GM12873 (cell line): ENCODE data around the gene CHTF8.

Experiments
- TF ChIP-seq, protein P1 (sequence below): IDR thresholded peaks from 2 replicates; pipeline ENCODE4 v1.5.1; 2012; ENCODE audit warnings: low read depth, mild to moderate bottlenecking, moderate library complexity, low read length, control low read depth; ENCODE audit not compliant: insufficient read depth; ENCODE audit errors: missing control alignments

CHTF8 gene

DNA sequence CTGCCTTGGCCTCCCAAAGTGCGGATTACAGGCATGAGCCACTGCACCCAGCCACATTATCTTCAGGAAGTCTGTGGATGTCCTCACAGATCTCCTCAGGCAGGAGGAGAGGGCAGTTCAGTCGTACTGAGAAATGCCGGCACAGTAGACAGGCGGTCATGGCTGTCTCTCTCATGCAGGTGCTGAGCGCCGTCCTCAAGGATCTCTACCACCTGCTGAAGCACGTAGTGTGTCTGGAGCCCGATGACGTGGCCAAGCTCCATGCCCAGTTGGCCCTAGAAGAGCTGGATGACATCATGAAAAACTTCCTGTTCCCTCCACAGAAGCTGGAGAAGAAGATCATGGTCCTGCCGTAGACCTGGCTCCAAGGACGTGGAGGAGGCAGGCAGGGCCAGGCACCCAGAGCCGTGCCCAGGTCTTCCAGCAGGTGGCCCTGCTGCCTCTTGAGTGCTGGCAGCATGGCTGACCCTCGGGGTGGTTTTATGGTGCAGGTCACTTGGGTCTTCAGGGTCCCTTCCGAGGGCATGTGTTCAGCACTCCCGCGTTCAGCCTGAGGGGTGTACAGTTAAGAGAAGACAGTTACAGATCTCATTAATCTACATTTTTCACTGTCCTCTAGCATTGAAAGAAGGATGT, 49.0 kb downstream of the CHTF8 start:
- TF ChIP-seq, protein P1, sequence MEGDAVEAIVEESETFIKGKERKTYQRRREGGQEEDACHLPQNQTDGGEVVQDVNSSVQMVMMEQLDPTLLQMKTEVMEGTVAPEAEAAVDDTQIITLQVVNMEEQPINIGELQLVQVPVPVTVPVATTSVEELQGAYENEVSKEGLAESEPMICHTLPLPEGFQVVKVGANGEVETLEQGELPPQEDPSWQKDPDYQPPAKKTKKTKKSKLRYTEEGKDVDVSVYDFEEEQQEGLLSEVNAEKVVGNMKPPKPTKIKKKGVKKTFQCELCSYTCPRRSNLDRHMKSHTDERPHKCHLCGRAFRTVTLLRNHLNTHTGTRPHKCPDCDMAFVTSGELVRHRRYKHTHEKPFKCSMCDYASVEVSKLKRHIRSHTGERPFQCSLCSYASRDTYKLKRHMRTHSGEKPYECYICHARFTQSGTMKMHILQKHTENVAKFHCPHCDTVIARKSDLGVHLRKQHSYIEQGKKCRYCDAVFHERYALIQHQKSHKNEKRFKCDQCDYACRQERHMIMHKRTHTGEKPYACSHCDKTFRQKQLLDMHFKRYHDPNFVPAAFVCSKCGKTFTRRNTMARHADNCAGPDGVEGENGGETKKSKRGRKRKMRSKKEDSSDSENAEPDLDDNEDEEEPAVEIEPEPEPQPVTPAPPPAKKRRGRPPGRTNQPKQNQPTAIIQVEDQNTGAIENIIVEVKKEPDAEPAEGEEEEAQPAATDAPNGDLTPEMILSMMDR = peak; percentile 35

DNA sequence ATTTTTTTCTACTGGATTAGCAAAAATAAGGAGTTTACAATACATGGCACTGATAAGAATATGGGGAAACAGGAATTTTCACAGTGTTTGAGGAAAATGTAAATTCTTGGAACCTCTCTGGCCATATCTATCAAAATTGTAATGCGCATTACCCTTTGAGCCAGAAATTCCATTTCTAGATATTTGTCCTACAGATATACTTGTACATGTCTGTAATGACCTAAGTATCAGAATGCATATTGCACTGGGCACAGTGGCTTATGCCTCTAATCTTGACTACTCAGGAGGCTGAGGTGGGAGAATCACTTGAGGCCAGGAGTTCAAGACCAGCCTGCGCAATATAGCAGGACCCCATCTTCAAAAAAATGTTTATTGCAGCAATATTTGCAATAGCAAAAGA, 52.7 kb downstream of the CHTF8 start:
- TF ChIP-seq, protein P1 = no peak

DNA sequence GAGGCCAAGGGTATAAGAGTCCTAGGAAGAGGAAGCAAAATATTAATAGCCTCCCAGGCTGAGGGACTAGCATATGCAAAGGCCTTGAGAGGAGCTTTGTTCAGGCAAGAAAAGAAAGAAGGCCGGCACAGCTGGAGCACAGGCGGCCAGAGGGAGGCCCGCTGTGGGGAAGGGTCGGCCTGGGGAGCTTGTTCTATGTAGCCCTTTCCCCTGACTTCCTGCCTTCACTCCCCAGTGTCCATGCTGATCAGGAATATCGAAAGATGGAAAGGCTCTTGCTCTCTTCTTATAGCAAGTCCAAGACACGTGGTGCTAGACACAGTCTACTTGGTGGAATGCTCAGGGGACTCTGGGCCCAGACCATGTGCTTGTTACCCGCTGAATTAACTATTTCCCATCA, 54.3 kb downstream of the CHTF8 start:
- TF ChIP-seq, protein P1 = no peak

DNA sequence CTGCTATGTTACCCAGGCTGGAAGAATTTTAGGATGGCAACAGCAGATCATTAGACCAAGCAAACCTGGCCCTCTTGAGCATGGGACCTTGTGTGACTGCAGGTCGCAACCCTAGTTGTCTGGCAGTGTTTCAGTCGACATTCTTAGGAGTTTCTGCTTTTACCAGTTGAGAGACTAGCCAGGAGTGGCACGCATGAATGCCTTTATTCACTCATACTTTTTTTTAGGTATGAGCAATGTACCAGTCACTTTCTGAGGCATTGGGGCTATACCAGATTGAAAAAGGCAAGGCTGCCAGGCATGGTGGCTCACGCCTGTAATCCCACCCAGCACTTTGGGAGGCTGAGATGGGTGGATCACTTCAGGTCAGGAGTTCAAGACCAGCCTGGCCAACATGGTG, 55.1 kb downstream of the CHTF8 start:
- TF ChIP-seq, protein P1 = no peak

DNA sequence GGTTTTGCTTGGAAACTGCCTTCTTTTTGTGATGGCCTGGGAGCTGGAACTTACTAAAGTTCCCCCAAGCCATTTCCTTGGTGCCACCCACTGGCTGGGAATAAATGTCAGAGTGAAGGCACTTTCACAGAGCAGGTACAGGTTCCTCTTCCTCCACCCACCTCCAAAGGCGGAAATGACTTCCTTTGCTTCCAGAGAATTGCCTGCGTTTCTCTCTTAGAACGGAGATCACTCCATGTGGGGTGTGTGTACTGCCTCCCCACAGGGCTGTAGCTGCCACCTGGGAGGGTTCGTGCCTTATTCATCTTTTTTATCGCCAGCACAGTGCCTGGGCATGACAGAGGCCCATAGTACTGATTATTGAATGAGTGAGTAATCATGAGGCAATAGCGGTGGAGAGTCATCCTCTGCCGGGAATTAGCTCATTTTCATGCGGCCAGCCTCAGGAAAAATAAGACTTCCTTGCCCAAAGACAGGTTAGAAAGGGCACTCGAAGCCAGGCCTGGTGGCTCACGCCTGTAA, 59.1 kb downstream of the CHTF8 start:
- TF ChIP-seq, protein P1 = no peak

DNA sequence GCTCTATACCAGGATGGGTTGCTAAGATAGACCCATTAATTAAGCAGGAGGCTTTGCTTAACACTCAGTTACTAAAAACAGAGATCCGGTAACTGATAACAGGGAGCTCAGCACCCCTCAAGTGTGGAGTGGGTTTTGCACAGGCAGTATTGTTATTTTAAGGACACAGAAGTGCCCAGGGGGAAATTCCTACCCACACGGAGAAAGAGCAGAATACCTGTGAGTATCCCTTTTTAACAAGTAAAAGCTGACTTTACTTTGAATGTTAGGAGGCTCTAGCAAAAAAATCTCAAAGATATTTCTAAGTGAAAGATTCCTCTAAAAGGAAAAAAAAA, 59.8 kb downstream of the CHTF8 start:
- TF ChIP-seq, protein P1 = no peak

DNA sequence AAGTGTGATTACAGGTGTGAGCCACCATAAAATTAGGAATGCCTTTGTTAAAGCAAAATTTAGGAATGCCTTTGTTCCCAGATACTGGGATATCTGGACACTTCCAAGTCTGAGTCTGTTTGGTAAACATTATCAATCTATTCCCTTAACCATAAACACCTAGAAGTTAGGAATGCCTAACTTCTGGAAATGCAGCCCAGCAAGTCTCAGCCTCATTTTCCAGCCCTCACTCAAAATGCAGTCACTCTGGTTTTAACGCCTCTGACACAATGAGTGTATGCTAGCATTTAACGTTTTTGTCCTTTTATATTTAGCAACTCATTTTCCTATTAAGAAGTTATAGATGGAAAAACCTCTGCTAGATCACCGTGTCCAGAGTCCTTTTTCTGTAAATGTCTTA, 61.4 kb downstream of the CHTF8 start:
- TF ChIP-seq, protein P1 = no peak

DNA sequence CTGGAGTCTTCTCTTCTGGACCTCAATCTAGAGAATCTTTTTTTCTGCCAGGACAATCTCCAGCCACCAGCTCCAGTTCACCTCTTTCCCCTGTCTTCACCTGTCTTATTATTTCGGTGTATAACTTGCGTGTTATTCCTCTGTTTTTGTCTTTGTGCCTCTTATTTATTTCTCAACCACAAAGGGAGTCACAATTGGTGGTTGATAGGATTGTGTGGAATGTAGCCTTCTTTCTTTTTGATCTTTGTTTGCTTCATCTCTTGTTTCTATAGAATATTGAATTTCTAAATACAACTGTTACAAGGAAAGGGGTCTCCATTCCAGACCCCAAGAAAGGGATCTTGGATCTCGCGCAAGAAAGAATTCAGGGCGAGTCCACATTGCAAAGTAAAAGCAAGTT, 62.9 kb downstream of the CHTF8 start:
- TF ChIP-seq, protein P1 = no peak
